GM18502 (cell line): ENCODE measurements around the gene OR1M1.
"Not testable (repeated sequence)": the region's sequence is repeated elsewhere in the genome, so short reads cannot be mapped to it uniquely, and the experiment has no call there.

Source experiments
- ATAC-seq: cut with Tn5 transposase; IDR thresholded peaks from one replicate; pipeline ENCODE4 v1.9.1; 2021; ENCODE audit warnings: mild to moderate bottlenecking; ENCODE audit not compliant: unreplicated experiment, poor library complexity

The OR1M1 gene, protein sequence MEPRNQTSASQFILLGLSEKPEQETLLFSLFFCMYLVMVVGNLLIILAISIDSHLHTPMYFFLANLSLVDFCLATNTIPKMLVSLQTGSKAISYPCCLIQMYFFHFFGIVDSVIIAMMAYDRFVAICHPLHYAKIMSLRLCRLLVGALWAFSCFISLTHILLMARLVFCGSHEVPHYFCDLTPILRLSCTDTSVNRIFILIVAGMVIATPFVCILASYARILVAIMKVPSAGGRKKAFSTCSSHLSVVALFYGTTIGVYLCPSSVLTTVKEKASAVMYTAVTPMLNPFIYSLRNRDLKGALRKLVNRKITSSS

DNA sequence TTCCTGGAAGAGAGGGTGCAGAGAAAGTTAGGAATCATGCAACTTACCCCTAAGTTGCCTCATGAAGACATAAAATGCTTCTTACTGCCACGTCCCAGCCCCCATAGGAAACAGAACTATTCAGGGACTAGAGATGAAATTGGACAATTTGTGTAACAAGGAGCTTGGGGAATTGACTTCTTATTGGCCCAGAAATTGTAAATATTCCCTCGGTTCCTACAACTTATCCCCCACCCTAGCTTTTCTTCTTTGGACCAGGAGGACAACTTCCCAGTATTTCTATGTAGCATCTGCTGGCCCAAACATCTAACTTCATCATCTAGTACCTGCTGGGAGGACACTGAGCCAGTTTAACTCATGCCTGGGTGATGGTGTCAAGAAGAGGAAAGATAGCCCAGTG is at the start of gene OR1M1:
Gene OR1M1, plus strand, starts transcription at position 301 of the 400 bp plus-strand sequence. CDS start 6,184 bp downstream, outside the sequence.
- ATAC-seq, result no peak

DNA sequence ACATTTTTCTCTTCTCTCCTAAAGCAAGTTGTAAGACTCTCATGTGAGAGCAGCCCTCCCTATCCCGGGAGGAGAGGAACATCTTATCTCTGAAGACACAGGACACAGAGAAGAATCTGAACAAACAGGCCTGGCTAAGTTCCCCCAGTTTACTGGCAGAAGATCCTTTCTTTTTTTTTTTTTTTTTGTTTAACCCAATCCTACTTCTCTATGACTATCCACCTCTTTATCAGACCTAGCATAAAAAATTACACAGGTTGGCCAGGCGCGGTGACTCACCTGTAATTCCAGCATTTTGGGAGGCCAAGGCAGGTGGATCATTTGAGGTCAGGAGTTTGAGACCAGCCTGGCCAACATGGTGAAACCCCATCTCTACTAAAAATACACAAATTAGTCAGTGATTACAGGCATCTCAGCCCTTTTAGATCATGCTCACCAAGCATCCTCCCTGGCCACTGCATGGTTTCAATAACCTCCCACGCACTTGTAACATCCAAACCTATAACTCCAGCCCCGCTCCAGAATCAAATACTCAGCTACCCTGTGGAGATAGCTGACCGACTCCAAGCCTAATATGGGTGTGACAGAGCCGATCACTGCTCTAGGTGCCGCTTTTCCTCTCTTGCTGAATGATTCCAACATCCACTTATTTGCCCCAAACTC is 49.3 kb upstream of the OR1M1 start:
- no peak for ATAC-seq

DNA sequence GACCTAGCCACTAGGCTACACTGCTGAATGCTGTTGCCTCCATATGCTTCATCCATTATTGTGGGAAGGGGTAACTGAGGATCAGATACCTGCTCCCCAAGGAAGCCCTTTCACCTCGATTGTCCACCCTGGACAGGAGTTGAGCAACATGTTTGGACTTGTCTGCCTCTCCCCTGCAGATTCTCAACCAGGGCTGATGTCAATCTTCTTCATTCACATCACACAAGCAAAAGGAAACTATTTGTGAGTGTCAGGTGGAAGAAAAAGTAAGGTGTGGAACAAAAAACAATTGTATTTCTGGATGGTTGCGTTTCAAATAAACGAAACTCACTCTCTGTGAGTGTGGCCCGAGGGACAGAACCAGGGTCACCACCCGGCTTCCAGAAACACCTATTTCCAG is 47.1 kb upstream of the OR1M1 start:
- no peak for ATAC-seq

DNA sequence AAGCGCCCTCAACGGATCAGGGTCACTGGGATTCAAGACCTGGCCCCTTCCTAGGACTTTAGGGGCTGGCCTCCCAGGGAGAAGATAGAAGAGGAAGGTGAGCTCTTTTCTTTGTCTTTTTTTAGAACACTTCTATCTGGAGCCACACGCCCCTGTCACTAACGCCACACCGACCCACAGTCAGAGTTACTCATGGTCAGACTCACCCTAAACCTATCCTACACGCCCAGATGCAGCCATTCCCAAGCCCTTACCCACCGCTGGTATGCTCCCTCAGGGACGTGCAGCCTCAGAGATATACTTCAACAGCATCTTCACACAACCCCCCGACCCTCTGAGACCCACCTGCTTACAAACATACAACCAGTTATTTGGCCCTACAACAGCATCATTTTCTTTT is 46.7 kb upstream of the OR1M1 start:
- no peak for ATAC-seq

DNA sequence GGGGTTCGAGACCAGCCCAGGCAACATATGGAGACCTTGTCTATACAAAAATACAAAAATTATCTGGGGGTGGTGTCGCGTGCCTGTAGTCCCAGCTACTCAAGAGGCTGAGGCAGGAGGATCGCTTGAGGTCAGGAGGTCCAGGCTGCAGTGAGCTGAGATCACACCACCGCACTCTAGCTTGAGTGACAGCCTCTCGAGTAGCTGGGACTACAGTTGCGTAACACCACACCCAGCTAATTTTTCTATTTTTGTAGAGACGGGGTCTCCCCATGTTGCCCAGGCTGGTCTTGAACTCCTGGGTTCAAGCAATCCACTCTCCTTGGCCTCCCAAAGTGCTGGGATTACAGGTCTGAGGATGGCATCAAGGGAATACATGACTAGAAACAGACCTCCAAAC is 45.8 kb upstream of the OR1M1 start:
- ATAC-seq, result no peak

DNA sequence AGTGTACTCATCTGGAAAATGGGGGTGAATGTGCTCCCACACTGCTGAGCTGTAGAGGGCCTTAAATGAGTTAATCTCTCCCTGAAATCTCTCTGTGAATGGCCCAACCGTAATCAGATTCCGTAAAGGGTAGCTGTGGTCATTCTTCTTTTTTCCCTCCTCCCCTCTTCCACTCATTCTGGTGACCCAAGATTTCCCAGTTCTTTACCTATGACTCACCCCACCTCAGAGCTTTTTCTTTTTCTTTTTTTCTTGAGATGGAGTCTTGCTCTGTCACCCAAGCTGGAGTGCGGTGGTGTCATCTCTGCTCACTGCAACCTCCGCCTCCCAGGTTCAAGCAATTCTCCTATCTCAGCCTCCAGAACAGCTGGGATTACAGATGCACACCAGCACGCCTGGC is 43.3 kb upstream of the OR1M1 start:
- ATAC-seq, result no peak

DNA sequence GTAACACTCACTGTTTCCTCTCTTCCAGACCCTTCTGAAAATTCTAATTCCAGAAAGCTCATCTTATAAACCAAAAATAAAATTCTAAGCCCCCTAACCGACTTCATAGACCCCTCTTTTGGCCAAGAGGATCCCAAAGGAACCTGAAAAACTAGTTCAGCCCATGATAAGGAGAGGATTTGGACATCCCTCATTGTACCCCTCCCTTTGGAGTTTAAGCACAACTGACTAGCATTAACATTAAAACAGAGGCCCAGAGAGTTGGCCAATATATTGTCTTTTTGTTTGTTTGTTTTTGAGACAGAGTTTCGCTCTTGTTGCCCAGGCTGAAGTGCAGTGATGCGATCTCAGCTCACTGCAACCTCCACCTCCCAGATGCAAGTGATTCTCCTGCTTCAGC is 42.4 kb upstream of the OR1M1 start:
- ATAC-seq, result no peak

DNA sequence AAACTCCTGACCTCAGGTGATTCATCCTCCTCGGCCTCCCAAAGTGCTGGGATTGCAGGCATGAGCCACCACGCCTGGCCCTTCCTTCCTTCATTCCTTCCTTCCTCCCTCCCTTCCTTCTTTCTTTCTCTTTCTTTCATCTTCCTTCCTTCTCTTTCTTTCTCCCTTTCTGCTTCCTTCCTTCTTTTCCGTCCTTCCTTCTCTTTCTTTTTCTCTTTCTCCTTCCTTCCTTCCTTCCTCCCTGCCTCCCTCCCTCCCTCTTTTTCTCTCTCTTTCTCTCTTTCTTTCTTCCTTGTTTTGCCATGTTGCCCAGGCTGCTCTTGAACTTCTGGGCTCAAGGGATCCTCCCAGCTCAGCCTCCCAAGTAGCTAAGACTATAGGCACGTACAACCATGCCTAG is 40.2 kb upstream of the OR1M1 start:
- ATAC-seq, result no peak

DNA sequence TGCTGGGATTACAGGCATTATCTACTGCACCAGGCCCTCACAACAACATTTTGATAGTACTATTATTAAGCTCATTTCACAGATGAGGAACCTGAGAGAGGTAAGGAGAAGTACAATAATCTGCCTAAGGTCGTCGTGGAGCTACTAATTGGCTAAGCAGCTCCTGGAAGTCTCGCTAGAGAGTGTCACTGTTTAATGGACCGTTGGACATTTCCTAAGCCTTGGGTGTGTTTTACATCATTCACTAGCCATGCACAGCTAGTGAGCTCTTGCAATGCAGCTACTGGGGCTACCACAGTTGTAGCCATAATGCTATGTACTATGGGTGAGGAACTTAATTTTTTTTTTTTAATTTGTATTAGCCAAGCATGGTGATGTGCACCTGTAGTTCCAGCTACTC is 34.0 kb upstream of the OR1M1 start:
- no peak for ATAC-seq

DNA sequence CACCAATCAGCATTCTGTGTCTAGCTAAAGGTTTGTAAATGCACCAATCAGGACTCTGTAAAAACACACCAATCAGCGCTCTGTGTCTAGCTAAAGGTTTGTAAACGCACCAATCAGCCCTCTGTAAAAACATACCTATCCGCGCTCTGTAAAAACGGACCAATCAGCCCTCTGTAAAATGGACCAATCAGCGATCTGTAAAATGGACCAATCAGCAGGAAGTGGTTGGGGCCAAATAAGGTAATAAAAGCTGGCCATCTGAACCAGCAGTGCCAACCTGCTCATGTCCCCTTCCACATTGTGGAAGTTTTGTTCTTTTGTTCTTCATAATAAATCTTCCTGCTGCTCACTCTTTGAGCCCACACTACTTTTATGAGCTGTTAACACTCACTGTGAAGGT is 33.2 kb upstream of the OR1M1 start:
- not testable (repeated sequence) for ATAC-seq

DNA sequence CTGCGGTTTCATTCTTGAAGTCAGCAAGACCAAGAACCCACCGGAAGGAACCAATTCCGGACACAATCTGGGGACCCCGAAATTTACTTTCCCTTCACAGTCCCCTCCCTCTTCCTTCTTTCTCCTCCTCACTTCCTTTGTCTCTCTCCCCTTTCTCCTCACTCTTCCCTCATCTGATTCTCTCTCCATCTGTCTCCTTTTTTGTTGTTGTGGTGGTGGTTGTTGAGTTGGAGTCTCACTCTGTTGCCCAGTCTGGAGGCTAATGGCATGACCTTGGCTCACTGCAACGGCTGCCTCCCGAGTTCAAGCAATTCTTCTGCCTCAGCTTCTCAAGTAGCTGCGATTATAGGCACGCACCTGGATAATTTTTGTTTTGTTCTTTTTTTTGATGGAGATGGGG is 32.7 kb upstream of the OR1M1 start:
- ATAC-seq, result no peak

DNA sequence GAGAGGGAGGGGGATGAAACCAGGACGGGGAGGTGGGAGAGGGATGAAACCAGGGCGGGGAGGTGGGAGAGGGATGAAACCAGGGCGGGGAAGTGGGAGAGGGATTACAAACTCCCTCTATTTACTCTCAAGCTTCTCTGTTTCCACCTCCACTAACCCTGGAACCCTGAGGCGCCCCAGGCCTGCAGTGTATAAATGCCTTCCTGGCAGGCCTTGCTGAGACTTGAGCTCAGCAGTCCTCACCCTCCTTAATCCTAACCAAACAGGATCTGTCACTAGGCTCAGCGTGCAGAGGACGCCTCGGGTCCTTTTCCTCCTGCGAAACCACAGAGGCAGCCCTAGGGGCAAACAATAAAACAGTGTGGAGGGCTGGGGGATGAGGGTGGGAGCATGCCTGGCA is 32.1 kb upstream of the OR1M1 start:
- ATAC-seq, result no peak

DNA sequence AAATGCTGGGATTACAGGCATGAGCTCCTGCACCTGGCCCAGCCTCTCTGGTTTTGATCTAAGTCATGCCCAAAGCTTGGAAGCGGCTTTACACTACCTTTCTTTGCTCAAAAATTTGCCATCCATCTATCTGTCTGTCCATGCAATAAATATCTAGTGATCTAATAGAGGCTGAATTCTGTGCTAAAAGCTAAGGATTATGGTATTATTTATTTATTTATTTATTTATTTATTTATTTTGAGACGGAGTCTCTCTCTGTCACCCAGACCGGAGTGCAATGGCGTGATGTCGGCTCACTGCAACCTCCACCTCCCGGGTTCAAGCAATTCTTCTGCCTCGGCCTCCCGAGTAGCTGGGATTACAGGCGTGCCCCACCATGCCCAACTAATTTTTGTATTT is 30.7 kb upstream of the OR1M1 start:
- ATAC-seq, result not testable (repeated sequence)

DNA sequence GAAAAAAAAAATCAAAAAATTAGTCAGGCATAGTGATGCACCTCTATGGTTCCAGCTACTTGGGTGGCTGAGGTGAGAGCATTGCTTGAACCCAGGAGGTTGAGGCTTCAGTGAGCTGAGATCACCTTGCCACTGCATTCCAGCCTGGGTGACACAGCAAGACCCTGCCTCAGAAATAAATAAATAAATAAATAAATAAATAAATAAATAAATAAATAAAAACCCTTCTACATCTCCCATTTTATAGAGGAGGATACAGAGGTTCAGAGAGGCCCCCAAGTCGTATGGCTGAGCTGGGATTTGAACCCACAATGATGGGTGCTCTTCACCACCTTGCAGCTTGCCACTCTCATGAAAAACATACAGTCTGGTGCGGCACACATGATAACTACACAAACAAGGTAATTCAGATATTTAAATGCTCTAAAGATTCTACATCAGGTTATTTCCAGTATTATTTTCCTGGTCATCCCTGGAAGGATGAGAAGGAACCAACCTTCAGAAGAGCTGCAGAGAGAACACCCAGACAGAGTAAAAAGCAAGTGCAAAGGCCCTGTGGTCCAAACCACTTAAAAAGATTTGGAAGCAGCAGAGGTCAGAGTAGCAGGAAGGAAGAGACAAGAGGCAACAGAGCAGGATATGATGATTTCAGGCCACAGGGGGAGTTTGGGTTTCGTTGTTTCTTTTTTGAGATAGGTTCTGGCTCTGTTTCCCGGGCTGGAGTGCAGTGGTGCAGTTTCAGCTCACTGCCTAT is 29.2 kb upstream of the OR1M1 start:
- ATAC-seq, result no peak

DNA sequence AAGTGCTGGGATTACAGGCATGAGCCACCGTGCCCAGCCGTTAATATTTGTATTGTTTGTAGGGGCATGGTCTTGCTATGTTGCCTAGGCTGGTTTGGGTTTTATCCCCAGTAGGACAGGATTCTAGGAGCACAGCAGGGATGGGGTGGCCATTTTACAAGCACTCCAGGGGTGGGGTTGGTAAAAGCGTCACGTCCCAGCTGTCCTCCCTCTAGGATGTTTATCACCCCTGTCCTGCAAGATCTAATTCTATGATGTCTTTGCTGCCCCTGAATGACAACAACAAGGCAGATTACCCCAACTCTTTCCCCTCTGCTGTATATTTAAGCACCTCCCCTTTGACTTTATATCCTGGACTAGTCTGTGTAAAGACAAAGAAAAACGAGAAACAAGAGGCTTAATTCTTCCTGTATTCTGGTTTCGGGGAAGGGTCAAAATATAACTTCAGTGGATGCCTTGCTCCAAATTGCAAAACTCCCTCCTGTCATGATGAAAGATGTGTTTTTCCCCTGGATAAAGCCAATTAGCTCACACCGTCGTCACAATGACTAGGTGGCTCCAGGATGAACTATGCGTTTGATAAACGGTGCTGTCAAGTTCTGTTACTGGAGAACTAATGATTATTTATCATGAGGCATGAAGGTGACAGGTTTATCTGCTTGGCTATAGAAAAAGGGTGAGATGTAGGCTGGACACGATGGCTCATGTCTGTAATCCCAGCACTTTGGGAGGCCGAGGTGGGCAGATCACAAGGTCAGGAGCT is 27.8 kb upstream of the OR1M1 start:
- no peak for ATAC-seq

DNA sequence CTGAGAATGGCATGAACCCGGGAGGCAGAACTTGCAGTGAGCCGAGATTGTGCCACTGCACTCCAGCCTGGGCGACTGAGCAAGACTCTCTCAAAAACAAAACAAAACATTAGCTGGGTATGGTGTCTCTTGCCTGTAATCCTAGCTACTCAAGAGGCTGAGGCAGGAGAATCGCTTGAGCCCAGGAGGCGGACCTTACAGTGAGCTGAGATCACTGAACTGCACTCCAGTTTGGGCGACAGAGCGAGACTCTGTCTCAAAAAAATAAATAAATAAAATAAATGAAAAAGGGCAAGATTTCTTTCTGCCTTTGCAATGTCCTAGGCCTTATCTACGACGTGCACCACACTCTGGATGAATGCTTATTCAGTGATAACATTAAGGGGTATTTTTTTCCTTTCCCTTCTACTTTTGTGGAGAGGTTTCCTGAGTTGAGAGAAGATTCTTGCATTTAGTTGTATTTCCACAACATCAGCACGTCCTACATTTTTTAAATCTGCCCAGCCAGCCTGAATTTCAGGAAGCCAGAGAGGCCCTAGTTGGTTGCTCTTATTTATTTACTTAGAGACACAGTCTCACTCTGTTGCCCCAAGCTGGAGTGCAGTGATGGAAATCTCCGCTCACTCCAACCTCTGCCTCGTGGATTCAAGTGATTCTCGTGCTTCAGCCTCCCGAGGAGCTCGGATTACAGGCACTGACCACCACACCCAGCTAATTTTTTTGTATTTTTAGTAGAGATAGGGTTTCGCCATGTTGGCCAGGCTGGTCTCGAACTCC is 26.1 kb upstream of the OR1M1 start:
- no peak for ATAC-seq

DNA sequence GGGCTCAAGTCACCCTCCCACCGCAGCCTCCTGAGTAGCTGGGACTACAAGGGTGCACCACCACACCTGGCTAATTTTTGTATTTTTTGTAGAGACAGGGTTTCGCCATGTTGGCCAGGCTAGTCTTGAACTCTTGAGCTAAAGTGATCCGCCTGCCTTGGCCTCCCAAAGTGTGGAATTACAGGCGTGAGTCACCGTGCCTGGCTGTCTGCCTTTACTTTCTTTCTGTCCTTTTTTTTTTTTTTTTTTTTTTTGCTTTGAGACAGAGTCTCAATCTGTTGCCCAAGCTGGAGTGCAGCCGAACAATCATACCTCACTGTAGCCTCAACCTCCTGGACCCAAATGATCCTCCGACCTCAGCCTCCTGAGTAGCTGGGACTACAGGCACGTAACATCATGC is 25.0 kb upstream of the OR1M1 start:
- no peak for ATAC-seq

DNA sequence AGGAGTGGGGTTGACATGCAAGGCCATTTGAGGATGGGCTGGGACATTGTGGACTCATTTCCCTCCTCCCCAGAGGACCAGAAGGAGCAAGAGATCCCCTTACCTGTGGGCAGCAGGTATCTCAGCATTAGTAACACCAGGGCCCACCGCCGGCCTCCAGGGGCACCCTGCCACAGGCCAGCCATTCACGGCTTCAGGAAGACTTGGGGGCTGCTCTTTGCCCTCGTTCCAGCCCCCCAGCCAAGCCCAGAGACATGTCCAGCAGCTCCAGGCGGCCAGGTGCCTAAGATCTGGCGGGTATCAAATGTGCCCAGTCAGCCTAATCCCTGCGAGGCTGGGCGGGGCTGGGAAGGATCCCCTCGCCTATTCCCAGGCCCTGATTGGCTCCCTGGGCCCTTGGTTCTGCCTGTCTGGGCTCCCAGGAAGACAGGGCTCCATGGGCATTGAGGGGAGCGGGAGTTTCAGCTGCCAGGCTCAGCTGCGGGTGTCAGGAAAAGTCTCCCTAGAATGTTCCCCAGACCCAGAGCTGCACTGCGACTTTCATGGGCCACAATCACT is 21.3 kb upstream of the OR1M1 start:
- no peak for ATAC-seq

DNA sequence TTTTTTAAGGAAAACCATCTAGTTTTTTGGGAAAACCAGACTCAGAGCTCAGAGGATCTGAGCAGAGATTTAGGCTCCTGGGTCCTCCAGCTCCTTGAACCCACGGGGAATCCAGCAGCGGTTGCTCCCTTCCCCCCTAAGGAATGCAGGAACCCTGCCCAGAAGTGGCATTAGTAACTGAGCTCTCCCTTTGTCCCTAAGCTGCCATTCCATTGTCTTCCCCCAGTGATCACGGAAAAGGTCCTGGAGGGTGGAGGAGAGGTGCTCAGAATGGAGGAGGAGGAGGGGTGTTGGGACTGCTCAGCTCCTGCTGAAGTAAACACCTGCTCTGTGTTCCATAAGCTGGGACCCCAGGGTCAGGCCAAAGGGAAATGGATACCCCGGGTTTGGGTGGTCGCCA is 16.8 kb upstream of the OR1M1 start:
- ATAC-seq, result no peak

DNA sequence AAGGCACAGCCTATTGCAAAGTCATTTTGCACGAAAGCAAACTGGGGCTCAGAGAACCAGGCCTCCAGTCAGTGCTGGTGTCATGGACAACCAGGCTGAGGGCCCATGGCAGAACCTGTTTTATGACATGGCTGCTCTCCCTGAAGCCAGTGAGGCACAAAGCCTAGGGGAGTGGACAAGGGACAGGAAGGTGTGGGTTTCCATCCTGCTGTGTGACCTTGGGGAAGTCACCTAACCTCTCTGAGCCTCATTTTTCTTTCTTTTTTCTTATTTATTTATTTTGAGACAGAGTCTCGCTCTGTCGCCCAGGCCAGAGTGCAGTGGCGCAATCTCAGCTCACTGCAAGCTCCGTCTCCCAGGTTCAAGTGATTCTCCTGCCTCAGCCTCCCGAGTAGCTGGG is 15.1 kb upstream of the OR1M1 start:
- not testable (repeated sequence) for ATAC-seq
